Lung (tissue), 12 donors: Measurements from ENCODE around the gene MARCHF9. TPM values are rescaled to one million over a fixed set of nuclear protein-coding genes. Genes with fewer than 3 reads are reported as not detected.

Experiments used
- ATAC-seq: fragments of 200-7000 bp; cut with Tn5 transposase; one replicate; pipeline ENCODE4 v1.9.1; 2020; ENCODE audit warnings: moderate number of reproducible peaks; ENCODE audit not compliant: insufficient read depth, low FRiP score
- DNase-seq, 3 donors: peaks; one replicate each; pipeline ENCODE4 v3.0.0-alpha.2; 2013 to 2017
- H3K27ac ChIP-seq, 2 donors: one replicate each; pipeline ENCODE4 v1.5.1; 2013; ENCODE audit warnings: mild to moderate bottlenecking in 2 of 2, moderate library complexity in 2 of 2, control low read depth in 1 of 2, inconsistent platforms in 1 of 2, low read depth in 1 of 2, low read length in 1 of 2
- H3K27me3 ChIP-seq, 3 donors: one replicate each; pipeline ENCODE4 v1.5.1; 2013; ENCODE audit warnings: low read length in 2 of 3; ENCODE audit not compliant: control insufficient read depth in 3 of 3, insufficient read depth in 3 of 3
- H3K36me3 ChIP-seq, 4 donors: one replicate each; pipeline ENCODE4 v1.5.1; 2013; ENCODE audit warnings: low read length in 4 of 4, mild to moderate bottlenecking in 1 of 4, moderate library complexity in 1 of 4; ENCODE audit not compliant: control insufficient read depth in 4 of 4, insufficient read depth in 4 of 4
- H3K4me1 ChIP-seq, 5 donors: one replicate each; pipeline ENCODE4 v1.5.1; 2013; ENCODE audit warnings: low read length in 5 of 5, mild to moderate bottlenecking in 2 of 5, moderate library complexity in 1 of 5; ENCODE audit not compliant: control insufficient read depth in 5 of 5, insufficient read depth in 5 of 5
- H3K4me3 ChIP-seq: one replicate; pipeline ENCODE4 v1.5.1; 2013; ENCODE audit warnings: mild to moderate bottlenecking, control low read depth, moderate library complexity
- H3K9ac ChIP-seq, 2 donors: one replicate each; pipeline ENCODE4 v1.5.1; 2013; ENCODE audit warnings: low read length in 2 of 2, control low read depth in 1 of 2; ENCODE audit not compliant: insufficient read depth in 1 of 2
- H3K9me3 ChIP-seq, 4 donors: one replicate each; pipeline ENCODE4 v1.5.1; 2013; ENCODE audit warnings: low read length in 3 of 4, mild to moderate bottlenecking in 1 of 4, moderate library complexity in 1 of 4; ENCODE audit not compliant: control insufficient read depth in 4 of 4, insufficient read depth in 3 of 4
- CTCF ChIP-seq: IDR thresholded peaks from 2 replicates; pipeline ENCODE4 v1.5.1; 2012; ENCODE audit warnings: mild to moderate bottlenecking; ENCODE audit errors: control extremely low read depth, extremely low read depth
- WGBS, 2 donors: extraction: QIAGEN DNeasy Blood & Tissue Kit; methylation state at CpG; one replicate each; pipeline ENCODE4 v1.1.7; 2013; 5-methylcytosine and 5-hydroxymethylcytosine counted together
- polyA plus RNA-seq, 2 donors: library from polyadenylated mRNA; stranded (reverse); fragments of 200-250 nt; gene quantifications; one replicate each; pipeline ENCODE4 v1.2.1, GENCODE V29; 2013
- total RNA-seq, 2 donors: library from RNA; depleted of rRNA in 1 of 2; stranded (reverse); fragments of >200 nt in 1 of 2; gene quantifications; one replicate each; pipeline ENCODE4 v1.2.1, GENCODE V29; 2014 to 2021
- donor health status: control.
- donor health status: control.
- donor health status: Bipolar disorder and iron deficiency.
- donor health status: healthy.
- donor health status: DM: yes; HTN: yes; CAD: no.

The MARCHF9 gene
- total and polyA plus RNA-seq, 4 donors, result 12.1 to 31.1 (median 18.5) TPM

GRCh38 chr12:57744777-57745484 lies 10.0 kb upstream of the MARCHF9 start, which contains the start of gene TSPAN31:
Gene TSPAN31 (plus strand): TSS chr12:57745039. CDS start chr12:57745155, 116 bp downstream.
- H3K4me1 ChIP-seq, result peaks cover 0 to 12% (median 4%) of the 10 kb centered on the region in 5 donors
- peaks cover 9 to 25% (median 14%) of the 10 kb centered on the region in 4 donors for H3K36me3 ChIP-seq
- ATAC-seq, result peak; percentile 94
- H3K27ac ChIP-seq, result peak within 1 kb of the TSS; percentile 93 to 97
- H3K9ac ChIP-seq, result peak within 1 kb of the TSS; percentile 89 to 91
- TF ChIP-seq CTCF, result no peak
- peaks cover 0 to 27% (median 24%) of the 10 kb centered on the region in 3 donors for H3K27me3 ChIP-seq
- DNase-seq, result peak; percentile 98 to 100 (median 99)
- H3K9me3 ChIP-seq, result no peaks in the 10 kb centered on the region
- 0% methylated on average over 29 of the region's 29 CpGs for WGBS, 2 donors
- peak within 1 kb of the TSS; percentile 81 for H3K4me3 ChIP-seq

- peak overlapping the region; percentile 81 for H3K4me3 ChIP-seq
- peaks cover 0 to 23% (median 19%) of the 10 kb centered on the region in 3 donors for H3K27me3 ChIP-seq
- 40 to 41% methylated on average over 8 of the region's 8 CpGs for WGBS, 2 donors
- ATAC-seq, result peak; percentile 0
- peaks cover 9 to 29% (median 18%) of the 10 kb centered on the region in 4 donors for H3K36me3 ChIP-seq
- peak overlapping the region; percentile 86 to 97 for H3K27ac ChIP-seq
- TF ChIP-seq CTCF, result no peak
- H3K9ac ChIP-seq, result peak overlapping the region; percentile 89 to 91
- no peaks in the 10 kb centered on the region for H3K9me3 ChIP-seq
- H3K4me1 ChIP-seq, result peaks cover 0 to 14% (median 4%) of the 10 kb centered on the region in 5 donors
- DNase-seq, result no peak
These were observed 9.4 kb upstream of the MARCHF9 start for GRCh38 chr12:57745485-57745881.

GRCh38 chr12:57746025-57746424 lies 8.9 kb upstream of the MARCHF9 start:
- Histone ChIP-seq H3K9me3 (no peaks in the 10 kb centered on the region), H3K4me3 (no peak overlapping the region), H3K36me3 (peaks cover 9 to 33% (median 22%) of the 10 kb centered on the region in 4 donors), H3K9ac (no peak overlapping the region), H3K27ac (no peak overlapping the region), H3K27me3 (peaks cover 0 to 17% (median 14%) of the 10 kb centered on the region in 3 donors), H3K4me1 (peaks cover 0 to 18% (median 6%) of the 10 kb centered on the region in 5 donors)
- WGBS, 2 donors, result 90 to 96% methylated on average over 3 of the region's 3 CpGs
- ATAC-seq, result no peak
- TF ChIP-seq CTCF, result no peak
- DNase-seq, result no peak
